Adrenal gland (tissue), 12 donors: Measurements from ENCODE around the gene SDK1. TPM values are rescaled to one million over a fixed set of nuclear protein-coding genes. Genes with fewer than 3 reads are reported as not detected.

Experiments
- DNase-seq, 7 donors: peaks; one replicate each; pipeline ENCODE4 v3.0.0-alpha.2; 2019 to 2020
- H3K27ac ChIP-seq, 5 donors: fragments of 200-600 bp; sonication (generic) in 4 of 5; 1 replicate in 3 of 5; 2 replicates in 2 of 5; pipeline versions ENCODE4 v1.5.1 to v1.8.0; 2016 to 2020; ENCODE audit warnings: mild to moderate bottlenecking in 1 of 5
- H3K27me3 ChIP-seq: fragments of 200-600 bp; 2 replicates; pipeline ENCODE4 v1.8.0; 2021
- H3K36me3 ChIP-seq, 2 donors: fragments of 200-600 bp; replicated peaks in 1 of 2; 1 replicate in 1 of 2; 2 replicates in 1 of 2; pipeline versions ENCODE4 v1.5.1 to v1.8.0; 2018 to 2022
- H3K4me1 ChIP-seq, 2 donors: fragments of 200-600 bp; replicated peaks in 1 of 2; 1 replicate in 1 of 2; 2 replicates in 1 of 2; pipeline versions ENCODE4 v1.5.1 to v1.8.0; 2018 to 2021
- H3K4me3 ChIP-seq, 4 donors: fragments of 200-600 bp; sonication (generic) in 3 of 4; one replicate each; pipeline ENCODE4 v1.5.1; 2016 to 2018
- H3K9me3 ChIP-seq, 3 donors: fragments of 200-600 bp; sonication (generic) in 1 of 3; replicated peaks in 1 of 3; 1 replicate in 2 of 3; 2 replicates in 1 of 3; pipeline versions ENCODE4 v1.5.1 to v1.8.0; 2016 to 2021
- POLR2A ChIP-seq, 2 donors: fragments of 450-650 bp; IDR thresholded peaks; one replicate each; pipeline ENCODE4 v1.6.1; 2017; ENCODE audit warnings: antibody characterized with exemption in 2 of 2, mild to moderate bottlenecking in 2 of 2, moderate library complexity in 1 of 2
- WGBS, 4 donors: extraction: QIAGEN DNeasy Blood & Tissue Kit in 2 of 4; methylation state at CpG; one replicate each; pipeline versions ENCODE4 v1.1.5 to v1.1.7; 2013 to 2017; 5-methylcytosine and 5-hydroxymethylcytosine counted together
- intact Hi-C, 2 donors: fragments of 100-400 bp; cut with DNase I; formaldehyde crosslinking; loops; one replicate each; pipeline versions ENCODE4 v1.14.1 to v1.15.0; 2022 to 2023
- polyA plus RNA-seq, 3 donors: library from polyadenylated mRNA; stranded (reverse); fragments of 200-250 nt in 2 of 3; fragments of 350-450 nt in 1 of 3; fragmentation: Illumina TruSeq in 1 of 3; extraction: RNeasy Lipid Tissue Mini Kit (QIAGEN cat#74804) in 1 of 3; gene quantifications; one replicate each; pipeline ENCODE4 v1.2.3, GENCODE V29; 2013 to 2014
- total RNA-seq, 9 donors: library from RNA; depleted of rRNA in 4 of 9; stranded (reverse); fragments of >200 nt in 4 of 9; fragments of 120-200 nt in 1 of 9; fragmentation: NEBNext Ultra II Directional in 1 of 9; extraction: Animal tissue kit (Norgen Biotek cat#: 25700) in 1 of 9; gene quantifications; one replicate each; pipeline versions ENCODE4 v1.1.0 to v1.2.4, GENCODE V29; 2013 to 2023
- TF ChIP-seq, protein P1 (sequence below), 6 experiments: fragments of 450-650 bp in 4 of 6; fragments of 200-600 bp in 2 of 6; sonication (generic) in 1 of 6; IDR thresholded peaks; 1 replicate in 5 of 6; 2 replicates in 1 of 6; pipeline versions ENCODE4 v1.5.1 to v1.8.0; 2016 to 2021; ENCODE audit warnings: antibody characterized with exemption in 6 of 6, mild to moderate bottlenecking in 2 of 6, moderate library complexity in 1 of 6
- donor health status: healthy with polysubstance abuse.
- donor health status: Bipolar disorder and iron deficiency.
- donor health status: DM: yes; HTN: yes; CAD: no.
- donor health status: DM: no; HTN: no; CAD: no.
- donor health status: DM: no; HTN: no; CAD: no.
- donor health status: DM: yes; HTN: yes; CAD: no.

SDK1 gene
- total and polyA plus RNA-seq, 12 donors: 0.50 to 3.6 (median 1.5) TPM

DNA sequence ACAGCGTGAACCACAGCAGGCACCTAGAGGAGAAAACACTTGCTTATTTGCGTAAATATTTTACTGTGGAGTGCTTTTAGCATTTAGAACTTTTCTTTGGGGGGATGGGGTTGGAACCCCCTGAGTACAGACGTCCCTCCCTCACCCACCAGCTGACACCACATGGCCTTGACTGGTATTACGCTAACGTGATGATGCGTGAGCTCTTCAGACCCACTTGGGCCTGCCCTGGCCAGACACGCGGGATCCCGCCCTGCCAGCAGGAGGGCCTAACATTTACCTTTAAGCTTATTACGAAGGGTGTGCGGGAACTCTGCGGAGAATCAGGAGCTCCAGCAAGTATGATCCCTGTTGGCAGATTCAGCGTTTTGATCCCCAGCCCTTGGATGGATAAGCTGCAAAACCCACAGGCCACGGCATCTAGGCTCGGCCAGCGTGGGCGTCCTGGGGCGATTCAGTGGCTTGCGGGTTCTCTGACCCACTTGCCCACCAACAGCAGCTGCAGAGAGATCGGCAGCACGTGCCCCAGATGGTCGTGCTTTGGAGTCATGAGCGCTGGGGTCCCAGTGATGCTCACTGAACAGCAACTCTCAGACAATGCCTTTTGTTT is 835.6 kb downstream of the SDK1 start:
- TF ChIP-seq, protein P1, sequence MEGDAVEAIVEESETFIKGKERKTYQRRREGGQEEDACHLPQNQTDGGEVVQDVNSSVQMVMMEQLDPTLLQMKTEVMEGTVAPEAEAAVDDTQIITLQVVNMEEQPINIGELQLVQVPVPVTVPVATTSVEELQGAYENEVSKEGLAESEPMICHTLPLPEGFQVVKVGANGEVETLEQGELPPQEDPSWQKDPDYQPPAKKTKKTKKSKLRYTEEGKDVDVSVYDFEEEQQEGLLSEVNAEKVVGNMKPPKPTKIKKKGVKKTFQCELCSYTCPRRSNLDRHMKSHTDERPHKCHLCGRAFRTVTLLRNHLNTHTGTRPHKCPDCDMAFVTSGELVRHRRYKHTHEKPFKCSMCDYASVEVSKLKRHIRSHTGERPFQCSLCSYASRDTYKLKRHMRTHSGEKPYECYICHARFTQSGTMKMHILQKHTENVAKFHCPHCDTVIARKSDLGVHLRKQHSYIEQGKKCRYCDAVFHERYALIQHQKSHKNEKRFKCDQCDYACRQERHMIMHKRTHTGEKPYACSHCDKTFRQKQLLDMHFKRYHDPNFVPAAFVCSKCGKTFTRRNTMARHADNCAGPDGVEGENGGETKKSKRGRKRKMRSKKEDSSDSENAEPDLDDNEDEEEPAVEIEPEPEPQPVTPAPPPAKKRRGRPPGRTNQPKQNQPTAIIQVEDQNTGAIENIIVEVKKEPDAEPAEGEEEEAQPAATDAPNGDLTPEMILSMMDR (IDR thresholded peaks at IDR 0.05): no peak
- TF ChIP-seq POLR2A (IDR thresholded peaks at IDR 0.05): no peak
- H3K27ac ChIP-seq: no peak overlapping the region
- intact Hi-C loops: no loop called here
- DNase-seq: no peak
- H3K36me3 ChIP-seq: no peaks in the 10 kb centered on the region
- H3K4me1 ChIP-seq: no peaks in the 10 kb centered on the region
- H3K27me3 ChIP-seq: no peaks in the 10 kb centered on the region
- H3K4me3 ChIP-seq: no peak overlapping the region
- 76 to 82% (median 81%) methylated on average over 14 to 23 of the region's 23 CpGs for WGBS, 4 donors
- H3K9me3 ChIP-seq: no peaks in the 10 kb centered on the region

DNA sequence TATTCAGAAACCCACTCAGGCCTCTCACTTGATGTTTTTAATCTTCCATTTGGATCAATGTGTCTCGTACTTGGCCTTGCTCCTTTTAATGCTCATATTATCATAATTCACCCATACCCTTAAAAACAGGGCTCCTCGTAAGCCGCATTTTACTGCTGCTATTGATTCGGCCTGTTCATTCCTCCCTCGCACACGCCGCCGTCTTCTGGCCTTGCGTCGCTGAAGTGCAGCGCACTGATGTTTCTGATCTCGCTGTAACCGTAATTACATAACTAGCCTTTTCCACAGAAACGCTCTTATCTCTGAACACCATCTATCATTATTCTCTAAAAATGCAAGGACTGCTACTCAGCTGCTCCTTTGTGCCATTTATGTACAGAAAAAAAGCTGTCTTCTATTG is 836.5 kb downstream of the SDK1 start:
- intact Hi-C loops: no loop called here
- Histone ChIP-seq H3K4me3 (no peak overlapping the region), H3K9me3 (no peaks in the 10 kb centered on the region), H3K27ac (no peak overlapping the region), H3K27me3 (no peaks in the 10 kb centered on the region), H3K36me3 (no peaks in the 10 kb centered on the region), H3K4me1 (no peaks in the 10 kb centered on the region)
- 84 to 90% (median 88%) methylated on average over 14 of the region's 14 CpGs for WGBS, 4 donors
- DNase-seq: no peak
- TF ChIP-seq, protein P1 (IDR thresholded peaks at IDR 0.05): no peak
- no peak for TF ChIP-seq POLR2A (IDR thresholded peaks at IDR 0.05)

DNA sequence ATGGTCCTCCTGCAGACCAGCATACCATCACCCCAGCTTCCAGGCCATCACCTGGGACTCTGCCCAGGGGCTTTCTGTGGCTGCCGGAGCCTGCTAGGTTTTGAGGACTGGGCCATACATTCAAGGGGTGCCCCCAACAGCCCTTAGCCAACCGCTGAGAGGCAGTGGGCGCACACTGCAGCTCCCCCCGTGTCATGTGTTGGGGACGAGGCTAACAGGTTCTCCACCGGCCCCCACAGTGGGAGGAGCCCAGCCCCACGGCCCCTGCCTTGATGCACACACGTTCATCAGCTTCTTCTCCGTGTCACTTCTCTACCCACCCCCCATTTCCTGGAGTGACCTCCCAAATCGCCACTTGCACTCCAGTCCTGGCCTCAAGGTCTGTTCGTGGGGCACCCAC is 837.8 kb downstream of the SDK1 start:
- H3K36me3 ChIP-seq: no peaks in the 10 kb centered on the region
- TF ChIP-seq POLR2A (IDR thresholded peaks at IDR 0.05): no peak
- TF ChIP-seq, protein P1 (IDR thresholded peaks at IDR 0.05): no peak

DNA sequence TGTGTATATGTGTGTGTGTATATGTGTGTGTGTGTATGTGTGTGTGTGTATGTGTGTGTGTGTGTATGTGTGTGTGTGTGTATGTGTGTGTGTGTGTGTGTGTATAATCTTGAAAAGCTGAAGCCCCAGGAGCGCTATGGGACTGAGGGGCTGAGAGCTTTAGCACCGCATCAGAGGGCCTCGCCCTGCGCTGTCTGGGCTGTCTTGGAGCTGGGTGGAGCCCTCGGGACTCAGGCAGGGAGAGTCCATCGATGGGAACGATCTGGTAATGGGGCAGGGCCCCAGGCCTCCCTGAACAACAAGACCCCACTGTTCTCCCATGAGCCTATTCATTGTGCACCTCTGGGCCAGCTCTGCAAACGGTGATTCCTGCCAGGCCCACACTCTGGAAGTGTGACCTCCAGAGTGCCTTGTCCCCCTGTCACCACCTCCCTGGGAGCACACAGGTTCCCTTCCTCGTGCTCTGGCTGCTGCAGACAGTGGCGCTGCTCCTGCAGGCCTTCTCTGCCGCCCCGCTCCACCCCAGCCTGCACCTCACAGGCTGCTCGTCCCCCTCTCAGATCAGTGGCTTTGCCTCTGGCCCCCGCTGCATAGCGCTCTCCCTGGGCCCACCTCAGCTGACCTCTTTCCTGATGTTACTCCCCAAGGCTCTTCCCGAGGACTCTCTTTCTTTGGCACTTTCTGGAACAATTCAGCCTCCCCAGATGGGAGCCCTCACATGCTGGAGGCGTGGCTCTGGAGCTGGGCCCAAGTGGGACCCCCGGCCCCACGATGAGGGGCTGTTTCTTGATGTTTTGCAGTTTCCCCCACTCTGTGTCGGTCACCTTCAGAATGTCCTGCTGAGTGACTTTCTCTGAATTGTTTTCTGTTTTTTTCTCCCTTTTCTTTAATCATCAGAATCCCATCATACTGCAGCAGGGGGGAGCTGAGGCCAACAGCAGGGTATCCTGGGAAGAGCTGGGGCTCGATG is 838.9 kb downstream of the SDK1 start:
- Histone ChIP-seq H3K4me3 (no peak overlapping the region), H3K36me3 (no peaks in the 10 kb centered on the region), H3K27me3 (no peaks in the 10 kb centered on the region), H3K27ac (no peak overlapping the region), H3K9me3 (no peaks in the 10 kb centered on the region), H3K4me1 (no peaks in the 10 kb centered on the region)
- TF ChIP-seq, protein P1 (IDR thresholded peaks at IDR 0.05): no peak
- TF ChIP-seq POLR2A (IDR thresholded peaks at IDR 0.05): no peak
- DNase-seq: no peak
- intact Hi-C loops: no loop called here
- WGBS, 4 donors: 72 to 82% (median 80%) methylated on average over 19 to 21 of the region's 21 CpGs

More for the DNA sequence above, 837.8 kb downstream of the SDK1 start:
- 77 to 90% (median 87%) methylated on average over 7 to 11 of the region's 11 CpGs for WGBS, 4 donors
- H3K4me1 ChIP-seq: no peaks in the 10 kb centered on the region
- DNase-seq: no peak
- H3K27me3 ChIP-seq: no peaks in the 10 kb centered on the region
- no peak overlapping the region for H3K27ac ChIP-seq
- no peaks in the 10 kb centered on the region for H3K9me3 ChIP-seq
- intact Hi-C loops: no loop called here
- H3K4me3 ChIP-seq: no peak overlapping the region
